ENCODE measurements around the gene DHH.

- TF ChIP-seq EZH2 (IDR thresholded peaks at IDR 0.05; ENCODE audit: low read depth) = no peak
- no peak for TF ChIP-seq CTCF (conservative IDR thresholded peaks at IDR 0.05)
These were observed 42.0 kb downstream of the DHH start for GRCh38 chr12:49052451-49053208.

Measured in PC-9 (cell line).